Activated B cell treated with CpG ODN at 0.5 μM for 24 hours (primary cell): ENCODE measurements around the gene IL36B. TPM values are rescaled to one million over a fixed set of nuclear protein-coding genes. Genes with fewer than 3 reads are reported as not detected.

Source experiments
- ATAC-seq: fragments of 200-7000 bp; cut with Tn5 transposase; one replicate; pipeline ENCODE4 v1.10.0; 2021; ENCODE audit warnings: low read depth, mild to moderate bottlenecking, moderate library complexity
- CTCF ChIA-PET: fragments of 350-600 bp; sonication (Branson Sonifier 250); formaldehyde crosslinking; loops from one replicate; lab custom pipeline; 2021; ENCODE audit warnings: antibody characterized with exemption; lab: Charles Lee
- POLR2A ChIA-PET: fragments of 350-600 bp; sonication (Branson Sonifier 250); formaldehyde crosslinking; loops from one replicate; lab custom pipeline; 2021; ENCODE audit warnings: antibody characterized with exemption; lab: Charles Lee
- DNase-seq: peaks from one replicate; pipeline ENCODE4 v3.0.0; 2022
- H3K27ac Mint-ChIP-seq: one replicate; pipeline ENCODE4 v1.8.0; 2020; ENCODE audit warnings: mixed read lengths
- H3K27me3 Mint-ChIP-seq: one replicate; pipeline ENCODE4 v1.8.0; 2021; ENCODE audit warnings: mixed read lengths
- H3K36me3 Mint-ChIP-seq: one replicate; pipeline ENCODE4 v1.8.0; 2021; ENCODE audit warnings: low read depth, mixed read lengths
- H3K4me1 Mint-ChIP-seq: one replicate; pipeline ENCODE4 v1.8.0; 2021; ENCODE audit warnings: mixed read lengths
- H3K4me3 Mint-ChIP-seq: one replicate; pipeline ENCODE4 v1.8.0; 2020; ENCODE audit warnings: mild to moderate bottlenecking, mixed read lengths
- H3K9me3 Mint-ChIP-seq: one replicate; pipeline ENCODE4 v1.8.0; 2020; ENCODE audit warnings: mixed read lengths
- intact Hi-C: fragments of 100-400 bp; cut with micrococcal nuclease; formaldehyde crosslinking; loops from one replicate; pipeline ENCODE4 v1.15.1; 2024
- total RNA-seq: library from RNA; stranded (reverse); gene quantifications from 2 replicates; pipeline ENCODE4 v1.2.3, GENCODE V29; 2022
- TF ChIP-seq, protein P1 (sequence below): fragments of 200-600 bp; IDR thresholded peaks from one replicate; pipeline ENCODE4 v1.8.0; 2022; ENCODE audit warnings: antibody characterized with exemption, mild to moderate bottlenecking

The IL36B gene
- total RNA-seq, 1 donor from 2014 or later: not detected

DNA sequence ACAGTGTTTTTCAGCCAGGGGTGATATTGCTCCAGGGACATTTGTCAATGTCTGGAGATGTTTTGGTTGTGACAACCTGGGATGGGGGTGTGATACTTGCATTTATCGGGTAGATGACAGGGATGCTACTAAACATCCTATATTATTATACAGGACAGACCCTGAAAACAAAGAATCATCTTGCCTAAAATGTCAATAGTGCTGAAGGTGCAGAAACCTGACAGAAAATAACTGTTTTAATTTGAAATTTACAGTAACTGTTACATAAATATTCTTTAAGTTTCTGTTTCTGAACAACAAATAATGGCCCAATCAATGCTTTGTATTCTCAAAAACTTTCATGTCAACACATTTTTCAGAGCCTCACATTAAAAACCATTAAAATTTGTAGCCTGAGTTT, 45.4 kb downstream of the IL36B start:
- intact Hi-C loops: no loop called here
- no peak overlapping the region for H3K27ac Mint-ChIP-seq
- no peaks in the 10 kb centered on the region for H3K36me3 Mint-ChIP-seq
- ChIA-PET CTCF (no interaction called here), POLR2A (no interaction called here)
- ATAC-seq (no peak), DNase-seq (no peak)
- no peaks in the 10 kb centered on the region for H3K4me1 Mint-ChIP-seq
- TF ChIP-seq, protein P1, sequence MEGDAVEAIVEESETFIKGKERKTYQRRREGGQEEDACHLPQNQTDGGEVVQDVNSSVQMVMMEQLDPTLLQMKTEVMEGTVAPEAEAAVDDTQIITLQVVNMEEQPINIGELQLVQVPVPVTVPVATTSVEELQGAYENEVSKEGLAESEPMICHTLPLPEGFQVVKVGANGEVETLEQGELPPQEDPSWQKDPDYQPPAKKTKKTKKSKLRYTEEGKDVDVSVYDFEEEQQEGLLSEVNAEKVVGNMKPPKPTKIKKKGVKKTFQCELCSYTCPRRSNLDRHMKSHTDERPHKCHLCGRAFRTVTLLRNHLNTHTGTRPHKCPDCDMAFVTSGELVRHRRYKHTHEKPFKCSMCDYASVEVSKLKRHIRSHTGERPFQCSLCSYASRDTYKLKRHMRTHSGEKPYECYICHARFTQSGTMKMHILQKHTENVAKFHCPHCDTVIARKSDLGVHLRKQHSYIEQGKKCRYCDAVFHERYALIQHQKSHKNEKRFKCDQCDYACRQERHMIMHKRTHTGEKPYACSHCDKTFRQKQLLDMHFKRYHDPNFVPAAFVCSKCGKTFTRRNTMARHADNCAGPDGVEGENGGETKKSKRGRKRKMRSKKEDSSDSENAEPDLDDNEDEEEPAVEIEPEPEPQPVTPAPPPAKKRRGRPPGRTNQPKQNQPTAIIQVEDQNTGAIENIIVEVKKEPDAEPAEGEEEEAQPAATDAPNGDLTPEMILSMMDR: no peak
- H3K4me3 Mint-ChIP-seq: no peak overlapping the region
- H3K27me3 Mint-ChIP-seq: peaks cover 28% of the 10 kb centered on the region
- no peaks in the 10 kb centered on the region for H3K9me3 Mint-ChIP-seq

DNA sequence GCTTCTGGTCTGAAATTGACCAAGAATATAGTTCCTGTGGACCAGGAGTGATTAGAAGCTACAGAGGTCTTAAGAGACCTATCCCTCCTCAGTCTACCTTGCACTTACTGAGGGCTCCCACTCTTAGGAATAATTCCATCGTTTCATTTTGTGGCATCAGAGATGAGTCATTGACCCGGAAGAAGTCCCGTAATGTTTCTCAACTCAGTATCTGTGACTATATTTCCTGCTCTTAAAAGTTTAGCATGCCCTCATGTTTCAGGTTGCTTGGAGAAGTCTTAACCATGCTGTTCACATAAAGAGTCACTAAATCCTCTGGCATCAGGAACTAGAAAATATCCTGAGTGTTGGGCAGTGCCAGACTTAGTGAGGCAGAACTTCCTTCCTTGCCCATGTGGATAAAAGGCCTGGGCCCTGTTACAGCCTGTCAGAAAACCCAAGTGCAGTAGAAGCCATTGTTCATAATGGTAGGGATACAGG, 47.6 kb downstream of the IL36B start, which contains the start of gene IL36A:
Gene IL36A (plus strand): TSS at position 430 of the 480 bp plus-strand sequence. CDS start 413 bp downstream, outside the sequence.
- Mint-ChIP-seq H3K27me3 (peaks cover 31% of the 10 kb centered on the region), H3K4me3 (no peak within 1 kb of the TSS), H3K9me3 (peaks cover 14% of the 10 kb centered on the region), H3K36me3 (no peaks in the 10 kb centered on the region), H3K27ac (no peak within 1 kb of the TSS), H3K4me1 (no peaks in the 10 kb centered on the region)
- ChIA-PET POLR2A (no interaction called here), CTCF (no interaction called here)
- ATAC-seq (no peak), DNase-seq (no peak)
- TF ChIP-seq, protein P1: no peak
- intact Hi-C loops: no loop called here

DNA sequence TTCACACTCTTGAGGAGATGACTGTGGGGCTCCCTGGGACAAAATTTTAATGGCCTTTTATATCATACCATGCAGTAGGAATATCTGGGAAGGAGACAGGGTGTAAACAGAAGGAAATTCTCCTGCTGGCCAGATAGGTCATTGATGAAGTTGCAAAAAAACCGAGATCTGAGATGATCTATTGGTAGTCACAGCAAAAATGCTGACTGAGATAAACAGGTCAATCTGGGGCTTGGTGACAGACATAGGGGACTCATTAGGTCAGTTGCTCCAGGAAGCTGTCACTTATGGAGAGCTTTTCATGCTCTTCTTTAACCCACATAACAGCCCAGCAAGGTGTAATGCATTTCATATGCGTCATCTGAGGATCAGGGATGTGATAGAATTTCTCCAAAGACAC, 50.0 kb downstream of the IL36B start:
- TF ChIP-seq, protein P1: no peak
- no peak overlapping the region for H3K27ac Mint-ChIP-seq
- ChIA-PET CTCF (no interaction called here), POLR2A (no interaction called here)
- H3K27me3 Mint-ChIP-seq: peaks cover 33% of the 10 kb centered on the region
- no peak for ATAC-seq
- DNase-seq: no peak
- intact Hi-C loops: no loop called here
- H3K4me1 Mint-ChIP-seq: no peaks in the 10 kb centered on the region
- H3K4me3 Mint-ChIP-seq: no peak overlapping the region
- H3K9me3 Mint-ChIP-seq: peaks cover 20% of the 10 kb centered on the region
- H3K36me3 Mint-ChIP-seq: no peaks in the 10 kb centered on the region

DNA sequence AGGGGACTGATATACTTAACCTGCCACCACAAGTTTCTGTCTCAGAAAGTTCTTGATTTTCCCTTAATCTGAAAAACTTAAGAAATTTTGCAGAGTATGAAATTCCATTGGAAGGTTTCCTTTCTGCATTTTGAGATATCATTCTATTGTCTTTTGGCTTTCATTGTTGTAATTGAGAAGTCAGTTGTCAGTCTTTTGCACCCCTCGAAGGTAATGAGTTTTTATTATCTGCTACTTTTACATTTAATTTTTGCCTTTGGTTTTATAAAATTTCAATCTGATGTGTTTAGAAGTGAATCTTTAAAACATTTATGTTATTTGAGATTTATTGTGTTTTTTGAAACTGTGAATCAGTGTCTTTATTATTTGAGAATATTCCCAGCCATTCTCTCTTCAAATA, 52.2 kb downstream of the IL36B start:
- ChIA-PET POLR2A (no interaction called here), CTCF (no interaction called here)
- H3K27ac Mint-ChIP-seq: no peak overlapping the region
- H3K36me3 Mint-ChIP-seq: no peaks in the 10 kb centered on the region
- no peaks in the 10 kb centered on the region for H3K4me1 Mint-ChIP-seq
- intact Hi-C loops: no loop called here
- DNase-seq: no peak
- peaks cover 20% of the 10 kb centered on the region for H3K9me3 Mint-ChIP-seq
- H3K4me3 Mint-ChIP-seq: no peak overlapping the region
- peaks cover 35% of the 10 kb centered on the region for H3K27me3 Mint-ChIP-seq
- TF ChIP-seq, protein P1: no peak
- ATAC-seq: no peak

DNA sequence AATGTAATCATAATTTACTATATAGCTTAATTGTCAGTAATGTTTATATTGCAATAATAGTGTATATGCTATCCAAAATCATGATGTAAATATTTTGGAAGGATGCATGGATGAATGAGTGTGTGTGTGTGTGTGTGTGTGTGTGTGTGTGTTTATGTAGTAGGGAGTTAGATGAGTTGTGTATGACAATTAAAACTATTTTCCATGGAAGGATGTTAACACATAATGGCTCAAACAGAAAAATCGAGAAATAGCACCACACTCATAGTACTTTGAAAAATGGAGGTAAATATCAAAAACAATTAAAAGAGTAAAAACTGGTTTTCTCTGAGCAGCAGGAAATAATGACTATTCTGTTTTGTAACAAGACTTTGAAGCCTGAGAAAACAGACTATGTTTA, 55.5 kb downstream of the IL36B start:
- peaks cover 26% of the 10 kb centered on the region for H3K9me3 Mint-ChIP-seq
- no peak for ATAC-seq
- no peaks in the 10 kb centered on the region for H3K4me1 Mint-ChIP-seq
- CTCF ChIA-PET: no interaction called here
- H3K36me3 Mint-ChIP-seq: no peaks in the 10 kb centered on the region
- H3K27me3 Mint-ChIP-seq: peaks cover 21% of the 10 kb centered on the region
- TF ChIP-seq, protein P1: no peak
- DNase-seq: no peak
- no peak overlapping the region for H3K27ac Mint-ChIP-seq
- no peak overlapping the region for H3K4me3 Mint-ChIP-seq
- intact Hi-C loops: no loop called here
- POLR2A ChIA-PET: no interaction called here
